Mammary epithelial cell (primary cell): ENCODE results near the gene GABRP.

Source experiments
- EZH2 ChIP-seq: IDR thresholded peaks from 2 replicates; pipeline ENCODE4 v1.6.1; 2012; ENCODE audit warnings: low read length, inconsistent platforms, borderline replicate concordance
- TF ChIP-seq, protein P1 (sequence below), 2 donors: IDR thresholded peaks in 1 of 2; conservative IDR thresholded peaks in 1 of 2; 2 replicates each; pipeline ENCODE4 v1.5.1; 2011 to 2012; ENCODE audit warnings: inconsistent platforms in 2 of 2, low read length in 2 of 2, mild to moderate bottlenecking in 2 of 2, control low read depth in 1 of 2, low read depth in 1 of 2; ENCODE audit not compliant: insufficient read depth in 1 of 2; ENCODE audit errors: extremely low read depth in 1 of 2

DNA sequence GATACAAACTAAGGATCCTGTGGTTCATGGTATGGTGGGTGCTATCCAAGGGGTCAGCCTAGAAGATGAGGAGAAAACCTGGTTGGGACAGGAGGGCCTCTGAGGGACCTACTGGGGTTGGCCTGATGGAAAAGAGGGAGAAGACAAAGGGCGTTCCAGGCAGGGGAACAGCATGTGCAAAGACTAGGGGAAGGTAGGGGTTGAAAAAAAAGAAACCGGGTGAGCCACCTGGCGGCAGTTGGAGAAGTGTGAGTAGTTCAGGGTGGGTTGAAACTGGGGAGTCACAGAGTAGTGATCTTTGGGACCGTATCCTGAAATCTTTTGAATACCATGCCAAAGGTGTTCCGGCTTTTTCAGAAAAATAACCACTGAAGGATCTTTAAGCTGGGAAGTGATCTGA lies 8.7 kb upstream of the GABRP start:
- TF ChIP-seq, protein P1, sequence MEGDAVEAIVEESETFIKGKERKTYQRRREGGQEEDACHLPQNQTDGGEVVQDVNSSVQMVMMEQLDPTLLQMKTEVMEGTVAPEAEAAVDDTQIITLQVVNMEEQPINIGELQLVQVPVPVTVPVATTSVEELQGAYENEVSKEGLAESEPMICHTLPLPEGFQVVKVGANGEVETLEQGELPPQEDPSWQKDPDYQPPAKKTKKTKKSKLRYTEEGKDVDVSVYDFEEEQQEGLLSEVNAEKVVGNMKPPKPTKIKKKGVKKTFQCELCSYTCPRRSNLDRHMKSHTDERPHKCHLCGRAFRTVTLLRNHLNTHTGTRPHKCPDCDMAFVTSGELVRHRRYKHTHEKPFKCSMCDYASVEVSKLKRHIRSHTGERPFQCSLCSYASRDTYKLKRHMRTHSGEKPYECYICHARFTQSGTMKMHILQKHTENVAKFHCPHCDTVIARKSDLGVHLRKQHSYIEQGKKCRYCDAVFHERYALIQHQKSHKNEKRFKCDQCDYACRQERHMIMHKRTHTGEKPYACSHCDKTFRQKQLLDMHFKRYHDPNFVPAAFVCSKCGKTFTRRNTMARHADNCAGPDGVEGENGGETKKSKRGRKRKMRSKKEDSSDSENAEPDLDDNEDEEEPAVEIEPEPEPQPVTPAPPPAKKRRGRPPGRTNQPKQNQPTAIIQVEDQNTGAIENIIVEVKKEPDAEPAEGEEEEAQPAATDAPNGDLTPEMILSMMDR (conservative IDR thresholded peaks at IDR 0.05 in 1 of 2, IDR thresholded peaks at IDR 0.05 in 1 of 2; ENCODE audit: extremely low read depth in 1 of 2, insufficient read depth in 1 of 2, low read depth in 1 of 2, low read length in 2 of 2) = no peak
- TF ChIP-seq EZH2 = no peak
